Lung (tissue), 12 donors: ENCODE data around the gene HTRA1. TPM values are rescaled to one million over a fixed set of nuclear protein-coding genes. Genes with fewer than 3 reads are reported as not detected.

Source experiments
- ATAC-seq: fragments of 200-7000 bp; cut with Tn5 transposase; one replicate; pipeline ENCODE4 v1.9.1; 2020; ENCODE audit warnings: moderate number of reproducible peaks; ENCODE audit not compliant: insufficient read depth, low FRiP score
- DNase-seq, 3 donors: peaks; one replicate each; pipeline ENCODE4 v3.0.0-alpha.2; 2013 to 2017
- H3K27ac ChIP-seq, 2 donors: one replicate each; pipeline ENCODE4 v1.5.1; 2013; ENCODE audit warnings: mild to moderate bottlenecking in 2 of 2, moderate library complexity in 2 of 2, control low read depth in 1 of 2, inconsistent platforms in 1 of 2, low read depth in 1 of 2, low read length in 1 of 2
- H3K27me3 ChIP-seq, 3 donors: one replicate each; pipeline ENCODE4 v1.5.1; 2013; ENCODE audit warnings: low read length in 2 of 3; ENCODE audit not compliant: control insufficient read depth in 3 of 3, insufficient read depth in 3 of 3
- H3K36me3 ChIP-seq, 4 donors: one replicate each; pipeline ENCODE4 v1.5.1; 2013; ENCODE audit warnings: low read length in 4 of 4, mild to moderate bottlenecking in 1 of 4, moderate library complexity in 1 of 4; ENCODE audit not compliant: control insufficient read depth in 4 of 4, insufficient read depth in 4 of 4
- H3K4me1 ChIP-seq, 5 donors: one replicate each; pipeline ENCODE4 v1.5.1; 2013; ENCODE audit warnings: low read length in 5 of 5, mild to moderate bottlenecking in 2 of 5, moderate library complexity in 1 of 5; ENCODE audit not compliant: control insufficient read depth in 5 of 5, insufficient read depth in 5 of 5
- H3K4me3 ChIP-seq: one replicate; pipeline ENCODE4 v1.5.1; 2013; ENCODE audit warnings: mild to moderate bottlenecking, control low read depth, moderate library complexity
- H3K9ac ChIP-seq, 2 donors: one replicate each; pipeline ENCODE4 v1.5.1; 2013; ENCODE audit warnings: low read length in 2 of 2, control low read depth in 1 of 2; ENCODE audit not compliant: insufficient read depth in 1 of 2
- H3K9me3 ChIP-seq, 4 donors: one replicate each; pipeline ENCODE4 v1.5.1; 2013; ENCODE audit warnings: low read length in 3 of 4, mild to moderate bottlenecking in 1 of 4, moderate library complexity in 1 of 4; ENCODE audit not compliant: control insufficient read depth in 4 of 4, insufficient read depth in 3 of 4
- WGBS, 2 donors: extraction: QIAGEN DNeasy Blood & Tissue Kit; methylation state at CpG; one replicate each; pipeline ENCODE4 v1.1.7; 2013; 5-methylcytosine and 5-hydroxymethylcytosine counted together
- polyA plus RNA-seq, 2 donors: library from polyadenylated mRNA; stranded (reverse); fragments of 200-250 nt; gene quantifications; one replicate each; pipeline ENCODE4 v1.2.1, GENCODE V29; 2013
- total RNA-seq, 2 donors: library from RNA; depleted of rRNA in 1 of 2; stranded (reverse); fragments of >200 nt in 1 of 2; gene quantifications; one replicate each; pipeline ENCODE4 v1.2.1, GENCODE V29; 2014 to 2021
- TF ChIP-seq, protein P1 (sequence below): IDR thresholded peaks from 2 replicates; pipeline ENCODE4 v1.5.1; 2012; ENCODE audit warnings: mild to moderate bottlenecking; ENCODE audit errors: control extremely low read depth, extremely low read depth
- donor health status: control.
- donor health status: control.
- donor health status: Bipolar disorder and iron deficiency.
- donor health status: healthy.
- donor health status: DM: yes; HTN: yes; CAD: no.

The HTRA1 gene
- total and polyA plus RNA-seq, 4 donors, result 30.4 to 59.8 (median 46.1) TPM

DNA sequence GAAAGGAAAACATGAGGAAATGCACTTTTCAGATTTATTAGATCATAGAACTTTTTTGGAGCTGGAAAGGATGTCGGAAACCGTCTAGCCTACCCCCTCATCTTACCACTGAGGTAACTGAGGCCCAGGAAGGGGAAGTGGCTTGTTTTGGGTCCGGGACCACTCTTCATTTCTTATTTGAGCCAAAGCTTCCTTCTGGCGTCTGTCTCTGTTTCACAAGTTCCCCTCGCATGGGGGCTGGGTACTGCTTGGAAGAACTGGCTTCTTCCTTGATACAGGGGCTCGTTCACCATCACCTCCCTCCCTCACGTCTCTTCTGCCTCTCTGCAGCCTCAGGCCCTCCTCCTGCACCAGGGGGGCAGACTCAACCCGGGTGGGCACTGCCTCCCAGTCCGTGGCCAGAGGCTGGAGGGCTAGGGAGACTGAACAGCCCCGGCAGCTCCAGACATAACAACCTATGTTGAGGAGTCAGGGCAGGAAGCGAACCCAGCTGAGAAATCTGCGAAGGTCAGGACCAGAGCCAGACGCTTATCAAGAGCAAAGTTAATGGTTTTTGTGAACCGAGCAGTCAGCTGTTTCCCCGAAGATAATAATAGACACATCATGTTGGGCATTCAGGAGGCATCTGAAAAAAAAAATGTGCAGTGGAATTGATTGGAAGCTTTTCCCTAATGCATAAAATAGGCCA, 12.9 kb downstream of the HTRA1 start:
- H3K36me3 ChIP-seq, result no peaks in the 10 kb centered on the region
- TF ChIP-seq, protein P1, sequence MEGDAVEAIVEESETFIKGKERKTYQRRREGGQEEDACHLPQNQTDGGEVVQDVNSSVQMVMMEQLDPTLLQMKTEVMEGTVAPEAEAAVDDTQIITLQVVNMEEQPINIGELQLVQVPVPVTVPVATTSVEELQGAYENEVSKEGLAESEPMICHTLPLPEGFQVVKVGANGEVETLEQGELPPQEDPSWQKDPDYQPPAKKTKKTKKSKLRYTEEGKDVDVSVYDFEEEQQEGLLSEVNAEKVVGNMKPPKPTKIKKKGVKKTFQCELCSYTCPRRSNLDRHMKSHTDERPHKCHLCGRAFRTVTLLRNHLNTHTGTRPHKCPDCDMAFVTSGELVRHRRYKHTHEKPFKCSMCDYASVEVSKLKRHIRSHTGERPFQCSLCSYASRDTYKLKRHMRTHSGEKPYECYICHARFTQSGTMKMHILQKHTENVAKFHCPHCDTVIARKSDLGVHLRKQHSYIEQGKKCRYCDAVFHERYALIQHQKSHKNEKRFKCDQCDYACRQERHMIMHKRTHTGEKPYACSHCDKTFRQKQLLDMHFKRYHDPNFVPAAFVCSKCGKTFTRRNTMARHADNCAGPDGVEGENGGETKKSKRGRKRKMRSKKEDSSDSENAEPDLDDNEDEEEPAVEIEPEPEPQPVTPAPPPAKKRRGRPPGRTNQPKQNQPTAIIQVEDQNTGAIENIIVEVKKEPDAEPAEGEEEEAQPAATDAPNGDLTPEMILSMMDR, result no peak
- H3K4me3 ChIP-seq, result no peak overlapping the region
- H3K9me3 ChIP-seq, result no peaks in the 10 kb centered on the region
- peaks cover 0 to 35% (median 16%) of the 10 kb centered on the region in 5 donors for H3K4me1 ChIP-seq
- H3K27me3 ChIP-seq, result peaks cover 0 to 4% (median 4%) of the 10 kb centered on the region in 3 donors
- H3K27ac ChIP-seq, result peak overlapping the region in 1 of 2 donors; percentile 64
- ATAC-seq (no peak), DNase-seq (peak in 1 of 3 donors; percentile 36)
- H3K9ac ChIP-seq, result no peak overlapping the region
- 17 to 31% methylated on average over 15 of the region's 15 CpGs for WGBS, 2 donors

DNA sequence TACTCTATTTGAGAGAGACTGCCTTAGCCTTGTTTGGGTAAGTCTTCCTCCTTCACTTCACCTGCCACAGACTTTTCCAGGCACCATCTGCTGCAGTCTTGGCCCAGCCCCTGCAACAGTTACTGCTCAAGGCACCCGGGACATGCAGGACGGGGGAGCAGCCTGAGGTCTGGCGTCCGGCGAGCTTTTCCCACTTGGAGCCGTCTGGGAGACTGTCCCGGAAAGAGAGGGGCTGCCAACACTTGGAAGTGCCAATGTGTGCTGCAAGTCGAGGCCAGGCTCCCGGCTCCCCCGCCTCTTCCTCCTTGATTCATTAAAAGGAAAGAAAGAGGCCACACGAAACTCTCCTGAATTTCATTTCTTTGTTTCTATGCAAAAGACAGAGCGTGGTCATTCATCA, 13.7 kb downstream of the HTRA1 start:
- Histone ChIP-seq H3K27me3 (peaks cover 0 to 4% (median 4%) of the 10 kb centered on the region in 3 donors), H3K4me3 (no peak overlapping the region), H3K27ac (no peak overlapping the region), H3K36me3 (no peaks in the 10 kb centered on the region), H3K9me3 (no peaks in the 10 kb centered on the region), H3K4me1 (peaks cover 0 to 35% (median 13%) of the 10 kb centered on the region in 5 donors), H3K9ac (no peak overlapping the region)
- DNase-seq (peak; percentile 66 to 84 (median 73)), ATAC-seq (peak; percentile 39)
- TF ChIP-seq, protein P1, result no peak
- WGBS, 2 donors, result 49 to 52% methylated on average over 12 of the region's 12 CpGs

DNA sequence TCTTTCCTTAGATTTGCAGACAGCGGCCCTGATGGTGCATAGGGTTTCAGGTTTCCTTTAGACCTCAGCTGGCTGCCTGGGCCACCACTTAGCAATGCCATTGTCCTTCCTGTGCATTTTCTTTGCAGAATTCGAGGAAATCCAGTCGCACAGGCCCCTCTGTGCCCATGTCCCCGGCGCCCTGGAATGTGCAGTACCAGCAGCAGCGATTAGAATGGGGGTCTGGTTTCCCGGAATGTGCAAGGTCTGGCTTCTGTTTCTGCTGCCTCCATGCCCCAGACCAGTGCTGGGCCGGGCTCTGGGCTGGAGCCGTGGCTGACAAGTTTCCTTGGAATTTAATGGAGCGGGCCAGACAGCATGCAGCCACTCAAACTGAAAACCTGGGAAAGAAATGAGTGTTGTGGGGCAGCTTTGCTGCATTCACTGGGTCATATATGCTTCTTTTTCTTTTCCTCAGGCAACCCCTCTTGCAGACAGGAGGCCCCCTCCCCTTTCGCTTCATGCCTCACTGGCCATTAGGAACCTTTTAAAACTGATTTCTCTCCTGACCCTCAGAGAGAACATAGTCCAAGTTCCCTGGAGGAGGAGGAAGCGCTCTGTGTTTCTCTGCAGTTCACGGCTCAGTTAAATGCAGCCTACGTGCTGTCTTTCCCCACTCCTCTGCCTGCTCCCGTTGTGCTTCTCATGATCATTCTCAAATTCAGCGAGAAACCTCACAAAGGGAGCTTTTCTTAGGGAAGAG, 14.4 kb downstream of the HTRA1 start:
- TF ChIP-seq, protein P1, result no peak
- Histone ChIP-seq H3K27ac (no peak overlapping the region), H3K9me3 (no peaks in the 10 kb centered on the region), H3K4me3 (no peak overlapping the region), H3K9ac (no peak overlapping the region), H3K4me1 (peaks cover 0 to 35% (median 11%) of the 10 kb centered on the region in 5 donors), H3K36me3 (no peaks in the 10 kb centered on the region), H3K27me3 (peaks cover 0 to 4% (median 4%) of the 10 kb centered on the region in 3 donors)
- DNase-seq (no peak), ATAC-seq (no peak)
- WGBS, 2 donors, result 64 to 72% methylated on average over 16 of the region's 16 CpGs
